Osteocyte (in vitro differentiated cells): ENCODE data around the gene TUBGCP3. TPM values are rescaled to one million over a fixed set of nuclear protein-coding genes. Genes with fewer than 3 reads are reported as not detected.

Experiments used
- DNase-seq: peaks from one replicate; pipeline ENCODE4 v3.0.0; 2021; ENCODE audit warnings: mixed read lengths; ENCODE audit not compliant: unreplicated experiment; ENCODE audit errors: extremely low spot score
- H3K27ac Mint-ChIP-seq: one replicate; pipeline ENCODE4 v1.8.0; 2021; ENCODE audit warnings: mild to moderate bottlenecking, mixed read lengths; ENCODE audit not compliant: unreplicated experiment
- H3K27me3 Mint-ChIP-seq: one replicate; pipeline ENCODE4 v1.8.0; 2021; ENCODE audit warnings: mixed read lengths; ENCODE audit not compliant: unreplicated experiment
- H3K36me3 Mint-ChIP-seq: one replicate; pipeline ENCODE4 v1.8.0; 2021; ENCODE audit warnings: mixed read lengths; ENCODE audit not compliant: unreplicated experiment
- H3K4me1 Mint-ChIP-seq: one replicate; pipeline ENCODE4 v1.8.0; 2021; ENCODE audit warnings: mixed read lengths; ENCODE audit not compliant: unreplicated experiment
- H3K4me3 Mint-ChIP-seq: one replicate; pipeline ENCODE4 v1.8.0; 2021; ENCODE audit warnings: mild to moderate bottlenecking, moderate library complexity, mixed read lengths; ENCODE audit not compliant: unreplicated experiment
- H3K9me3 Mint-ChIP-seq: one replicate; pipeline ENCODE4 v1.8.0; 2021; ENCODE audit warnings: mixed read lengths; ENCODE audit not compliant: unreplicated experiment
- total RNA-seq: library from RNA; stranded (reverse); gene quantifications from 2 replicates; pipeline ENCODE4 v1.2.1, GENCODE V29; 2021
- TF ChIP-seq, protein P1 (sequence below): fragments of 200-600 bp; sonication (generic); IDR thresholded peaks from 2 replicates; pipeline ENCODE4 v1.5.0; 2021; ENCODE audit warnings: antibody characterized with exemption, mild to moderate bottlenecking, moderate library complexity

Gene TUBGCP3
- total RNA-seq, 1 donor from 2014 or later = 26.1 TPM

DNA sequence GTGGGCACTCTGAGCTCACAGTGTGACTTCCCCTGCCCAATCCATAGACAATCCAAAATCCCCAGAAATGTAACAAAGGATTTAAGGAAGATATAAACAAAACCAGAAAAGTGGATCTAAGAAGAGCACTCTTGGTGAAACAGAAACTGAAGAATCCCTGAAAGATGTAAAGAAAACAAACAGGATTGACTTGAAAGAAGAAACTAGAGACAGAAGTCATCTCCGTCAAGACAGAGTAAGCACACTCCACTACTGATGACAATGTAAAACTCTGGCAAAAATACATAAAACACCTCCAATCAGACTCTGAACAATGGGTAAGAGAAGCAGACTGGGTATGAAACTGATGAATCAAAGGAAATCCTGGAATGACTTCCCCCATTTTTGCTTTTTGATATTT, 13.5 kb downstream of the TUBGCP3 start:
- H3K4me3 Mint-ChIP-seq = no peak overlapping the region
- peaks cover 11% of the 10 kb centered on the region for H3K9me3 Mint-ChIP-seq
- H3K27me3 Mint-ChIP-seq = no peaks in the 10 kb centered on the region
- peaks cover 15% of the 10 kb centered on the region for H3K36me3 Mint-ChIP-seq
- H3K4me1 Mint-ChIP-seq = peaks cover 25% of the 10 kb centered on the region
- H3K27ac Mint-ChIP-seq = peak overlapping the region; percentile 58
- no peak for DNase-seq
- TF ChIP-seq, protein P1, sequence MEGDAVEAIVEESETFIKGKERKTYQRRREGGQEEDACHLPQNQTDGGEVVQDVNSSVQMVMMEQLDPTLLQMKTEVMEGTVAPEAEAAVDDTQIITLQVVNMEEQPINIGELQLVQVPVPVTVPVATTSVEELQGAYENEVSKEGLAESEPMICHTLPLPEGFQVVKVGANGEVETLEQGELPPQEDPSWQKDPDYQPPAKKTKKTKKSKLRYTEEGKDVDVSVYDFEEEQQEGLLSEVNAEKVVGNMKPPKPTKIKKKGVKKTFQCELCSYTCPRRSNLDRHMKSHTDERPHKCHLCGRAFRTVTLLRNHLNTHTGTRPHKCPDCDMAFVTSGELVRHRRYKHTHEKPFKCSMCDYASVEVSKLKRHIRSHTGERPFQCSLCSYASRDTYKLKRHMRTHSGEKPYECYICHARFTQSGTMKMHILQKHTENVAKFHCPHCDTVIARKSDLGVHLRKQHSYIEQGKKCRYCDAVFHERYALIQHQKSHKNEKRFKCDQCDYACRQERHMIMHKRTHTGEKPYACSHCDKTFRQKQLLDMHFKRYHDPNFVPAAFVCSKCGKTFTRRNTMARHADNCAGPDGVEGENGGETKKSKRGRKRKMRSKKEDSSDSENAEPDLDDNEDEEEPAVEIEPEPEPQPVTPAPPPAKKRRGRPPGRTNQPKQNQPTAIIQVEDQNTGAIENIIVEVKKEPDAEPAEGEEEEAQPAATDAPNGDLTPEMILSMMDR = no peak

DNA sequence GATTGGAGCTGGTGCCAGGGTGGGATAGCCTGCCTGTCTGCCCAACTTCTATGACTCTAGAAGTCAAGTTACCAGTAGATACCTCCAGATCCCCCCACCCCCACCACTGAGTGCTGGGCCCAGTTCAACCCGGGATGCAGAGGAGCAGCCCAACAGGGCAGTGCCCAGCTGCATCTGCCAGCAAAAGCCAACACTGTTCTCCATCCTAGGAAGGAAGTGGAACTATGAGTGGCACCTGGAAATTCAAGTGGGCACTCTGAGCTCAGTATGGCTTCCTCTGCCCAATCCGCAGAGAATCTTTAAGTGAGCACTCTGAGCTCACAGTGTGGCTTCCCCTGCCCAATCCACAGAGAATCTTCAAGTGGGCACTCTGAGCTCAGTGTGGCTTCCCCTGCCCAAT, 14.2 kb downstream of the TUBGCP3 start:
- Mint-ChIP-seq H3K36me3 (peaks cover 12% of the 10 kb centered on the region), H3K9me3 (peaks cover 8% of the 10 kb centered on the region), H3K4me3 (no peak overlapping the region), H3K4me1 (peaks cover 22% of the 10 kb centered on the region), H3K27me3 (no peaks in the 10 kb centered on the region), H3K27ac (no peak overlapping the region)
- TF ChIP-seq, protein P1 = no peak
- no peak for DNase-seq

DNA sequence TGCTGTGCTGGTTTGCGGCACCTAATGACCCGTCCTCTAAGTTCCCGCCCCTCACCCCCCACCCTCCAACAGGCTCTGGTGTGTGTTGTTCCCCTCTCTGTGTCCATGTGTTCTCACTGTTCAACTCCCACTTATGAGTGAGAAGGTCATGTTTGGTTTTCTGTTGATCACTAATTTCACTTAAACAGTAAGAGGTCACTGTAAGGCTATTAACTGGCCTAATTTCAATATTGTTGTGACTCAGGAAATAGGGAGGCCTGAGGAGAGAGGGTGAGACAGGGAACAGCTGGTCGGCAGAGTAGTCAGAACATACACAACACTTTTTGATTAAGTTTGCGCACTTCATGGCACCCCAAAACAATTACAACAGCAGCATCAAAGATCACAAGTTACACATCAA, 15.6 kb downstream of the TUBGCP3 start:
- DNase-seq = no peak
- peaks cover 10% of the 10 kb centered on the region for H3K36me3 Mint-ChIP-seq
- no peak overlapping the region for H3K27ac Mint-ChIP-seq
- H3K4me1 Mint-ChIP-seq = peaks cover 22% of the 10 kb centered on the region
- TF ChIP-seq, protein P1 = no peak
- no peak overlapping the region for H3K4me3 Mint-ChIP-seq
- peaks cover 5% of the 10 kb centered on the region for H3K9me3 Mint-ChIP-seq
- no peaks in the 10 kb centered on the region for H3K27me3 Mint-ChIP-seq

DNA sequence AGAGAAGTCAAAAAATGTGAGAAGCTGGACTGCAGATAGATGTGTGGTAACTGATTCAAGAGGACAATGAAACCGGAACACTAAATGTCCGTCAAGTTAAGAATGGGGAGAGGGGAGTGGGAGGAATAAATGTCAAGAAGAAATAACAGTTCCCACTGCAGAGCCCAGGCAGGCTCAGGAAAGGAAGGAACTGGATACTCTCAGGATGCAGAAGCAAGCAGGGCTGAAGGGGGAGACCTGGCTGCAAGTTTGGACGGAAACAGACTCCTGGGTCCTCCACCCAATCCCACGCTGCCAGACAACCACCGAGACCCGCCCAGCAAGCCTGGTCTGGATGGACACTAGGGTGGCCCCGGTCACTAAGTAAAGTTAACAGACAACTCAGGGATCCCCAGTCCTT, 18.1 kb downstream of the TUBGCP3 start:
- TF ChIP-seq, protein P1 = no peak
- no peaks in the 10 kb centered on the region for H3K27me3 Mint-ChIP-seq
- peaks cover 11% of the 10 kb centered on the region for H3K36me3 Mint-ChIP-seq
- H3K4me1 Mint-ChIP-seq = peaks cover 14% of the 10 kb centered on the region
- DNase-seq = no peak
- H3K9me3 Mint-ChIP-seq = no peaks in the 10 kb centered on the region
- H3K27ac Mint-ChIP-seq = no peak overlapping the region
- no peak overlapping the region for H3K4me3 Mint-ChIP-seq

DNA sequence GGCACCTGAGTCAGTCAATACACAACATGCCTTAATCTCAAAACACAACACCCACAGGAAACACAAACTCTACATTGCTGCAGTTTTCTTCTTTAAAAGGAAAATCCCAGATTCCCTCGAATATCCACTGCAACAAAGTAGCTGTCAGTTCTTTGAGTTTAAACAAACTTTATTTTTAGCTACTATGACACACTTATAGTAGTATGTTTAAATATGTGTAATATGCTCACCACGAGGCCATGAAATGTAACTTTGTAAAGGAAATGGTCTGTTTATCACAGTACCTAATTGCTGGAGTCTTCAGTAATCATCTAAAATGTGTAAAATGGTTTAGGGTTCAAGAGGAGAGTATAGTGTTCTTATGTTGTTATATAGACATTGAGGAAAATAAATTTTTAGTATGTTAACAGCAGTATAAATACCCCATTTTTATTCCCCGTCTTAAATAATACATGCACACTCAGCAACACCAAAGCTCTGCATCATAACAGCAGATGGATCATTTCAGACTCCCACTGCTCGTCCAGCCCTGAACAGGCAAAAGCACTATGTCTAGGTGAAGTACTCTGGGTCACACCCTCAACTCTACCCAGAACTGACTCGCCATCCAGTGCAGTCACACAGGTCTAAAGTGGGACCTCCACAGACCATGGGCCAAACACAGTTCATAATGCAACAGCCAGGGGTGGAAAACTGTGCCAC, 20.6 kb downstream of the TUBGCP3 start:
- TF ChIP-seq, protein P1 = no peak
- no peak overlapping the region for H3K27ac Mint-ChIP-seq
- H3K27me3 Mint-ChIP-seq = no peaks in the 10 kb centered on the region
- no peaks in the 10 kb centered on the region for H3K9me3 Mint-ChIP-seq
- peaks cover 20% of the 10 kb centered on the region for H3K36me3 Mint-ChIP-seq
- peaks cover 10% of the 10 kb centered on the region for H3K4me1 Mint-ChIP-seq
- no peak for DNase-seq
- no peak overlapping the region for H3K4me3 Mint-ChIP-seq
